HG03175 (cell line): Measurements from ENCODE around the gene GAB1.
"Not testable (repeated sequence)": the region's sequence is repeated elsewhere in the genome, so short reads cannot be mapped to it uniquely, and the experiment has no call there.

ENCODE experiments used
- ATAC-seq: cut with Tn5 transposase; IDR thresholded peaks from one replicate; pipeline ENCODE4 v1.9.1; 2021; ENCODE audit warnings: mild to moderate bottlenecking, moderate library complexity; ENCODE audit not compliant: unreplicated experiment

Gene GAB1

DNA sequence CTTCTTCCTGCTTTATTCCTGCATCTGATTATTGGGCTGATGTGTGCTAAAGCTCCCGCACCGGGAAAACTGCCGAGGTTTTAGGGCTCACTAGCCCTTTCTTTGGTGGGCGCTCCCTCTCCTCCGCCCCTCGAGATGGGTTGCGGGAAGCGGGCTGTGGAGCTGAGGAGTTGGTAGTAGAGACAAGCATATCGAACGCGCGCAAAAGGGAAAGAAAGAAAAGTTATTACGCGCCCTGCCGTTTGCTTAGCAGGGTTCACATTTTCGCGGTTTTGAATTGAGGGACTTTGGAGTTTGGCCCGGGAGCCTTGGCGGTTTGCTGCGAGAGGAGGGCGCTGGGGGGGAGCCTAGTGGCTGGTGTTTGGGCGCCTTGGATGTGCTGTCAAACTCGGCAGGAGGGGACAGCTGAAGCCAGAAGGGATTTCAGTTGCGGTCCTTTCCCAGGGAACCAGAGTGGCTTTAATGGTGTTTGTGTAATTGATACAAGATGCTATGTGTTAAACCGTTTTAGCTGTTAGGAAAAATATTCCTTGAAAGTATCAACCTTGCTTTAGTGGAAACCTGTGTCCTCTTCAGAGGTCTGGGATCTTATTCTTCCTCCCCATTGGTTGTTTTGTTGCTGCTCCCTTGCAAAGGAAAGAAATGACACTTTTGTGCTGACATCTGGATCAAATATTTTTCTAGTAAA lies 1.1 kb downstream of the GAB1 start:
- no peak for ATAC-seq

GRCh38 chr4:143338313-143338712 lies 1.6 kb downstream of the GAB1 start:
- no peak for ATAC-seq

DNA sequence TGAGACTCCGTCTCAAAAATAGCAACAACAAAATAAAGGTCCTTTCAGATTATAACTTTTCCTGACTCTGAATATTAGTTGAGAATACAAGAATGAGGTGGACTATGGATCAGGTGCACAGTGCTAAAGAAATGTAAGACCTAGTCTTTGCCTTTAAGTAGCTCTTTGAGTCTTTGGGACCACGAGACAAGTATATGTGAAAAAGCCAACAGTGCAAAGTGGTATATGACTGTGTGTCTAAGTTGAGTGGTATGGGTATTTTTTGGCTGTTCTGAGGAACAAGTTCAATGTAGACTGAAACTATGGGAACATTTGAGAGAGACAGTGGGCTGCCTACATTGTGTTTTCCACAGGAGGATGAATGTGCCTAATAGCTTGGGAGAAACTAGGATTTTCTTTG lies 2.8 kb downstream of the GAB1 start:
- no peak for ATAC-seq

DNA sequence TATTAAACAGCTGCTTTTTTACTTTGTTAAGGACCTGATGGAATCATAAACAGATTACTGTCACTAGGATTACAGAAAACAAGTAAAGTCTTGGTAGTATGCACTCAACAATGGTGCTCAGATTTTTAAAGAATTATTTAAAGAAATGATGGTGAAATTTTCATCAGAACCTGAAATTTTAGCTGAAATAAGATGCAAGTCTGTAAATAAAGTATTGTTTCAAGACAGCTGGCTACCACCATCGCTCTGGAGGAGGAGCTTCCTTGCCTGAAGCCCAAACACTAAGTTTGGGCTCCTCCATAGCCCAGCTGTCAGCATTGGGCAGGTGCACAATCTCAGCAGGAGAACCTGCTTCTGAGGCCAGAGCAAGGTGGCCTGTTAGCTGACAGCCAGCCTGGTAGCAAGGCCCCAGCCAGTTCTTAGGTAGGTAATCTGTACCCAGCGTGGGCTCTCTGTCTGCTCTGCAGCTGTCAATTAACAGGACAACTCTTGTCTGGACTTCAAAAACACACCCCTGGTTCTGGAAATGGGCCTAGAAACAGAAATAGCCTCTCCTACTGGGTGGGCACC lies 4.6 kb downstream of the GAB1 start:
- ATAC-seq: no peak

- ATAC-seq: no peak
Measured at GRCh38 chr4:143343276-143343831, 6.7 kb downstream of the GAB1 start.

- ATAC-seq: no peak
Measured at GRCh38 chr4:143344041-143344440, 7.4 kb downstream of the GAB1 start.

DNA sequence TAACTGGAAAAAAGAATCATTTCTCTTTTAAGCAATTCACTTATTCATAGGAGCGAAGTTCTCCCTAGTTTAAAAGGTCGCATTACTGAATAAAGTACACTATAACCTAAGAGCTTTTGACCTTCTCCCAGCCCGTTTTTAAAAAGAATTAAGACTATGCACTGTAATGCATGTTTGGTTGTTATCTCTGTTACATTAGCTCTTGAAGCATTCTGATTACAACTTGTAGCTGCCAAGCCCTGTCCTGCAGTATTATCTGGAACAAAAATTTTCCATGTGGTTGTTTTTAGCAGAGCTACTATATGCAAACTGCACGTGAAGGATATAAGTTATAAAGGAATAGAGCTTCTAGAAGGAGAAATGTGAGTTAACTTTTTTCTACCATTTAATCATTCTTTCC lies 8.1 kb downstream of the GAB1 start:
- ATAC-seq: no peak

- ATAC-seq: no peak
Measured at GRCh38 chr4:143345356-143345755, 8.7 kb downstream of the GAB1 start.

DNA sequence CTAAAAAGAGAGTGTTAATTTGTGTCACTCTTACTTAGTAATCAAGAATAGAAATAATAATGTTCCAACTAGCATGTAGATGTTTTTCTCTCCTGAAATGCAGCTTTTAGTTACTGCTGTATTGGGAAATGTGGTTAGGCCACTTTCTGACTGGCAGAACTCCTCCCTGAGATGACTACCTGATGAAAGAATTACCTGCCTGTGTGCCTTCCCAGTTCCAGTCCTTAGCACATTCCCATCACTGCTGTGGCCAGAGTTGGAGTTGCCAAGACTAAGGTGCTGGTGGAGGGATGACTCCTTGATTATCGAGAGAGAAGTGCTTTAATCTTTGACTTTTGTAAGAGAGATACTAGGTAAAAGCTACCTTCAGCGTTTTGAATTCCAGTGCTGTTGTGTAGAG lies 9.5 kb downstream of the GAB1 start:
- no peak for ATAC-seq

DNA sequence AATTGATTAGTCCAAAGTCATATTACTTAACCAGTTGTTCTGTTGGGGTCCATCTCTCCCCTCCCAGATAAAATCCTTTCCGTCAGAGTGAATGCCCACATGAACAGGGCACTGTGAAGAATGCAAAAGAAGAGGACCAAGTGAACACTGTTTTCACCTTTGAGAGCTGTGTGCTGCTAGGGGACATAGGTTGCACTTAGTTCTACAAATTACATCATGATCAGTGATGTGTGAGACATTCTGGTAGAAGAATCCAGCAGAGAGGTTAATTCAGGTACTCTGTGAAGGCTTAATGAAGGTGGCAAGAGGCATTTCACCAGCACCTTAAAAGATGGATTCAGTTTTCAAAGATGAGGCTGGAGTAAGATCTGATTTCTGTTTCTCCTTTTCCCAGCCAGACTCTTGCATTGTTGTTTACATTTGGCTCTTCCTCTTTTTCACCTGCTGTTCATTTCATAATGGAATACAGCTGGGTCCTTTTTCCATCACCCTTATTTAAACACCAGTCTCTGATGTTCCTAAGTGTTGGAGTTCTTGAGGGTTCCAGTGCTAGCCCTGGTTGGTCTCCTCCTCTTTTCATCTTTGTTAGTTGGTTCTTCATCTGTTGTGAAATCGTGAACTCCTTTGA lies 10.9 kb downstream of the GAB1 start:
- ATAC-seq: no peak

DNA sequence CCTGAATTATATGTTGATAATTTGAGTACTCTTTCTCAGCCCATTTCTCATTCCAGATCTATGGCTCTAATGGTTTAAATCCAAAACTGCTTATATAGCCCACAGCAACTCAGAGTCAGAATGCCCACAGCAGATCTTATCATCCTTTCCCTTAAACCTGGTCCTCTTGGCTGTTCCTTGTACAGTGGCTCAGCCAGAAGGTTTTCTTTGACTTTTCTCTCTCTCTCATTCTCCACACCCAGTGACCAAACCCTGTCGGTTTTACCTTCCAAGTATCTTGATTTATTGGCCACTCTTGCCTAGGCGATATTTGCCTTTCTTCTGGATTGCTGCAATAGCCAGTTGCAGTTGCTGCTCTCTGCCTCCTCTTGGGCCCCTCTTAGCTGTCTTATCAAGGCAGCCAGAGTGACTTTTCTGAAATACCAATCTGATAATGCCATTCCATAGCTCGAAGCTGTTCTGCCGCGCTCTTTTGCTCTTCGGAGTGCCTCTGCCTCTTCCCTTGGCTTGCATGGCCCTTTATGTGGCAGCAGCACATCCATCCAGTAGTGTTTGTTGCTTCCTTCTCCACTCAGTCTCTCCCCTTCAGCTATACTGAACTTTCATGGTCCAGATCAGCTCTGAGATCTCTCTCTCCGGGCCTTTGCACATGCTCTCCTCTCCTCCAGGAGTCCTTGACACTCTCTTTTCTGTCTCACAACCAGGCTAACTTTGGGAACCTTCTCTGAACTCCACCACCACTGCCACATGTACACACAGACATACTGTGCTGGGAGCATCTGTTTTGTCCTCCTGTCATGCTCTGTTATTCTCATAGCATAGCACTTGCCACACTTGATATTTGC lies 11.8 kb downstream of the GAB1 start:
- ATAC-seq: no peak

DNA sequence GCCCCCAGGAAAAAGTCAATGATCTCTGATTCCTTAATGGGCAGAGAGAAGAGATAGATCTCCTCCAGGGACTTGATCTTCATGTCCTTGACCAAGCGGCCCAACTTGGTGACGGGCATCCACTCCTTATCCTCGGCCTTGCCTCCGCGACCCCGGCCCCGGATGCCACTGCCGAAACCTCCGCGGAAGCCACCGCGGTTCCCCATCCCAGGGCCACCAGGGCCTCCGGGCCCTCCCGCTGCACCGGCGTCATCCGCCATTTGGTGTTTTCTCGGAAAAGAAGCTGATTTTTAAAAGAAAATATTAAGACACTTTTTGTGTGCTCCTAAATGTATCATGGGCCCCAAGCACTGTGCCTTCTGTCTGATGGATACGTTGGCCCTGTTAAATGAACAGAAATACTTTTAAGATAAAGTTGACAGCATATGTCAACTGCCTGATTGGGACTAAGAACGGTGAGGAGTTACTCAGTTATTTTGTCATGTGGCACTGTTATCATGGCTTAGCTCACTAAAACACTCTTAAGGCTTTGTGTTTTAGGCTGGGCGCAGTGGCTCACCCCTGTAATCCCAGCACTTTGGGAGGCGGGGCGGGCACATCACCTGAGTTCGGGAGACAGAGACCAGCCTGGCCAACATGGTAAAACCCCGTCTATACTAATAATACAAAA lies 13.3 kb downstream of the GAB1 start:
- ATAC-seq: not testable (repeated sequence)

DNA sequence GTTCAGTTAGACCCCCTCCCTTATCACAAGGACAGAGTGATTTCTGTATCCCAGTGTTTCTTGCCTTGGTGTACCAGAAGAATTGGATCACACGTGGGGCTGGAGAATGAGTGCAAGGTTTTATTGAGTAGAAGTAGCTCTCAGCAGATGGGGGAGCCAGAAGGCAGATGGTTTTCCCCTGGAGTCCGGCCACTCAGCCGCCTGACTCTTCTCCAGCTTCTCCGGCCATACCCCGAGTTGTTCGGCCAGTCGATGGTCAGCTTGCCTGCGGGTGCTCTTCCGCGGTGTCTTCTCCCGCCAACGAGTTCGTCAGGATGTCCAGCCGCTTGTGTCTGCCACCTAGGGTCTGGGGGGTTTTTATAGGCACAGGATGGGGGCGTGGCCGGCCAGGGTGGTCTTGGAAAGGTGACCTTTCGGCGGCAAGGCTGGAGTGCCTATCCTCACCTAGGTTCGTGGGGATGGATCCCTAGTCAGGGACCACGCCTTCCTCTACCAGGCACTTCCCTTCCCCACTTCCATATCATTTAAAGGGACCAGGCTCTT lies 14.5 kb downstream of the GAB1 start:
- ATAC-seq: no peak

GRCh38 chr4:143351774-143352451 lies 15.2 kb downstream of the GAB1 start:
- no peak for ATAC-seq

DNA sequence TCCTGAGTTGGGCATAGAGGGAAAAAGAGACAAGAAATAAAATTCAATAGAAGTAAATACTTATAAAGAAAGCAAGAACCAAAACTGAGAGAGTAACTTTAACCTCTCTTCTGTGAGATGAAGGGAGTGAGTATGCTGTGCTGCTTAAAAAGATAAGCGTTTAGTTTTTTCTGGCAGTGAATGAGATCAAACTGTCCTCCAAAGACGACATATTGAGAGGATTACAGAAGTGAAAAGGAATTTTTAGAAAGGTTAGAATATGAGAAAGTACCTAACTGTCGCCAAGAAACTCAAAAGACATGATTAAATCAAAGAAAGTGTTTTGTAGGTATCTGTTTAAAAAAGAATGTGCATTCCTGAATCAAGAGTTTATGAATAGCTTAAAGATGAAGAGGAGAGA lies 16.0 kb downstream of the GAB1 start:
- ATAC-seq: no peak

DNA sequence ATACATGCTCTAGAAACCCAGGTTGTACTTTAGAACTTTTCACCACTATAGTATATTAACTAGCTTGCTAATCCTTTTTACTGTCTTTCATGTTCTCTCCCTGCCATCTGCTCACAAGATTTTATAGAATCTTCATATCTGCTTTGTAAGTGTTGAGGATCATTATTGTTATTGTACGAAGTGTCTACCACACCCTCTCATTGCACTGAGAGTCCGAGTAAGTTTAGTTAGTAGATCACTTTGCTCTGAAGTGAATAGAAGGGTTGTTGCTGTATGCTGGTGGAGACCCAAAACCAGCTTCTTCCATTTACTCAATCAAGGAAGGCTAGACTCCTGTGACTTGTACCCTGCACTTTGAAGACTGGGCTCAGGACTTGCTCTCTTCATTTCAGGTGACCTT lies 17.1 kb downstream of the GAB1 start:
- ATAC-seq: no peak

GRCh38 chr4:143354990-143355389 lies 18.3 kb downstream of the GAB1 start:
- ATAC-seq: no peak

GRCh38 chr4:143355540-143356217 lies 19.0 kb downstream of the GAB1 start:
- no peak for ATAC-seq

DNA sequence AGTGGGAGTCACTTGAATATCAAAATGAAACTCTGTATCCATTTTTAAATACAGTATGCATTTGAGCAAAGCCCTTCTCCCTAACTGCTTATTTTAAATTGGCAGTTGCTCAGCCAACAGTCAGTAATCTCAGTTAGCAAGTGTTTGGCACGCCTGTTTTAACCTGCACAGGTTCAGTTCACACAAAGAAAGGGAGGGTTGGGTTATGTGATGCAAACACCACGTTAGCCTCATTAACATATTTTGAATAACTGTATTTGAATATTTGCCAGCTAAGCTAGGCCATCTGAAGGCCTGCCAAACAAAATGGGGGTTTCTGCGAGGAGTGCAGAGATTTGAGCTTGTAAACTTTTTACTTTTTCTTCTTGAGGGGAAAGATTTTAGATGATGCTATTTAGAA lies 19.8 kb downstream of the GAB1 start:
- ATAC-seq: no peak
